ENCODE measurements around the gene ZNF629.

The ZNF629 gene

GRCh38 chr16:30760577-30761426 is 26.2 kb downstream of the ZNF629 start:
- TF ChIP-seq CTCF (IDR thresholded peaks at IDR 0.05; ENCODE audit: control insufficient read depth, extremely low read depth, insufficient read depth), result no peak
- peak overlapping the region; percentile 78 for H3K4me3 ChIP-seq (ENCODE audit: low read depth, low read length)
- DNase-seq (ENCODE audit: low read depth), result no peak

GRCh38 chr16:30760001-30760559 is 26.9 kb downstream of the ZNF629 start:
- no peak for DNase-seq (ENCODE audit: low read depth)
- H3K4me3 ChIP-seq (ENCODE audit: low read depth, low read length), result no peak overlapping the region
- TF ChIP-seq CTCF (IDR thresholded peaks at IDR 0.05; ENCODE audit: control insufficient read depth, extremely low read depth, insufficient read depth), result no peak

- no peak for DNase-seq (ENCODE audit: low read depth)
- H3K4me3 ChIP-seq (ENCODE audit: low read depth, low read length), result no peak overlapping the region
- TF ChIP-seq CTCF (IDR thresholded peaks at IDR 0.05; ENCODE audit: control insufficient read depth, extremely low read depth, insufficient read depth), result no peak
Measured at GRCh38 chr16:30758988-30759491, 28.0 kb downstream of the ZNF629 start.

- no peak for TF ChIP-seq CTCF (IDR thresholded peaks at IDR 0.05; ENCODE audit: control insufficient read depth, extremely low read depth, insufficient read depth)
- DNase-seq (ENCODE audit: low read depth), result no peak
- H3K4me3 ChIP-seq (ENCODE audit: low read depth, low read length), result no peak overlapping the region
Measured at GRCh38 chr16:30757316-30757715, 29.7 kb downstream of the ZNF629 start.

GRCh38 chr16:30756781-30757100 is 30.3 kb downstream of the ZNF629 start:
- no peak for DNase-seq (ENCODE audit: low read depth)
- TF ChIP-seq CTCF (IDR thresholded peaks at IDR 0.05; ENCODE audit: control insufficient read depth, extremely low read depth, insufficient read depth), result no peak
- no peak overlapping the region for H3K4me3 ChIP-seq (ENCODE audit: low read depth, low read length)

- TF ChIP-seq CTCF (IDR thresholded peaks at IDR 0.05; ENCODE audit: control insufficient read depth, extremely low read depth, insufficient read depth), result no peak
- no peak overlapping the region for H3K4me3 ChIP-seq (ENCODE audit: low read depth, low read length)
- DNase-seq (ENCODE audit: low read depth), result no peak
Measured at GRCh38 chr16:30755955-30756780, 30.8 kb downstream of the ZNF629 start.
